ENCODE data around the gene JAML. TPM values are rescaled to one million over a fixed set of nuclear protein-coding genes. Genes with fewer than 3 reads are reported as not detected.

JAML gene
- total RNA-seq, 1 experiment from 2014 or later = not detected

GRCh38 chr11:118147502-118147901, 77.3 kb downstream of the JAML start:
- DNase-seq (ENCODE audit: low spot score) = no peak

GRCh38 chr11:118146554-118146953, 78.3 kb downstream of the JAML start:
- DNase-seq (ENCODE audit: low spot score) = no peak

DNA sequence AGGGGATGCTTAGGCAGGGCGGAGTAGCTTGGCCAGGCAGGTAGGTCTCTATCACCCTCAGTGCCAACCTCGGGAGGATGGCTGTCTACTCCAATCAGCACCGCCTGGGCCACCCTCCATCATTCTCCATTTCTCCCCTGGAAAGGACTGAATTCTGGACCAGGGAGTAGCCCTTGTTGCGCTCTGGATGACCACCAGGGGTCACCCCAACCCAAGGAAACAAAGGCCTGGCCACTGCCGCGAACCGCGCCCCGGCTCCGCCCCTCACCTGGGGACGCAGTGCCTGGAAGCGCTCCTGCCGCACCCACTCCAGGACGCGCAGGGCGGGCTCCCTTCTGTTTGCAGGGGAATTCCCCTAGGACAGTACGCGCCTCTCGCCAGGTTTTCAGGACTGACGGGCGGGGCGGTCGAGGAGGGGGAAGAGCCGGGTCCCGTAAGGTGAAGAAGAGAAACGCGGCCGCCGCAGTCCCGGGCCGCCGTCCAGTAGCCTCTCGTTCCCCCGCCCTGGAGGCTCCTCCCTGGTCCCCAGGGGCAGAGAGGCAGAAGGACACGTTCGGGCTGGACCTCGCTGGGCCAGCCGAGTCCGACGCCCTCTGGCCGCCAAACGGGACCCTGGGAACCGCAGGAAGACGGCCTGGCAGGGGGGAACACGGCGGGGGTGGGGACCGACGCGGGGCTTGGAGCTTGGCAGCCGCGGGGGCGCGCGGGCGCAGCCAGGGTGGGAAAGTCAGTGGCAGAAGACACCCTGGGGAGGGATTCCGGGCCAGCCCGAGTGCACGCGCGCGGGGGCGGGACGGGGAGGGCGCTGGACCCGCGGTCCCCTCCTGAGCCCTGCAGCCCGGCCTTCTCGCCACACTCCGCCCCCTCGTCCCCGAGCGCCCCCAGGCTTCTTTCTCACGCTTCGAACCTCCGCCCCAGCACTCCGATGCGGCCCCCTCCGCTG, 79.3 kb downstream of the JAML start:
- peak; percentile 57 for DNase-seq (ENCODE audit: low spot score)

GRCh38 chr11:118144301-118145268, 80.2 kb downstream of the JAML start:
- no peak for DNase-seq (ENCODE audit: low spot score)

Other genes with a start within 250 kb of the JAML start
- gene IL10RA, start 238.6 kb downstream of the JAML start, total RNA-seq (2014; rRNA removed; shearing (Covaris generic)) = 0.12 TPM in 1 of 2 replicates, not detected in the other
- gene TMPRSS4, start 147.9 kb downstream of the JAML start, total RNA-seq (2014; rRNA removed; shearing (Covaris generic)) = not detected in 2 replicates
- not detected in 2 replicates for gene SMIM35, start 138.0 kb downstream of the JAML start, total RNA-seq (2014; rRNA removed; shearing (Covaris generic))
- gene SCN4B, start 72.2 kb downstream of the JAML start, total RNA-seq (2014; rRNA removed; shearing (Covaris generic)) = 0.84 TPM in 1 of 2 replicates, not detected in the other
- gene SCN2B, start 48.4 kb downstream of the JAML start, total RNA-seq (2014; rRNA removed; shearing (Covaris generic)) = not detected in 2 replicates
- gene MPZL3, start 27.4 kb upstream of the JAML start, total RNA-seq (2014; rRNA removed; shearing (Covaris generic)) = 1.8 and 2.0 TPM in 2 replicates
- not detected in 2 replicates for gene MPZL2, start 39.3 kb upstream of the JAML start, total RNA-seq (2014; rRNA removed; shearing (Covaris generic))
- gene CD3E, start 79.7 kb upstream of the JAML start, total RNA-seq (2014; rRNA removed; shearing (Covaris generic)) = not detected in 2 replicates
- gene CD3D, start 117.7 kb upstream of the JAML start, total RNA-seq (2014; rRNA removed; shearing (Covaris generic)) = not detected in 2 replicates
- gene CD3G, start 119.3 kb upstream of the JAML start, total RNA-seq (2014; rRNA removed; shearing (Covaris generic)) = not detected in 2 replicates
- gene UBE4A, start 134.6 kb upstream of the JAML start, total RNA-seq (2014; rRNA removed; shearing (Covaris generic)) = 24.8 and 25.4 TPM in 2 replicates
- gene ATP5MG, start 176.6 kb upstream of the JAML start, total RNA-seq (2014; rRNA removed; shearing (Covaris generic)) = 49.2 and 49.7 TPM in 2 replicates
- gene KMT2A, start 211.5 kb upstream of the JAML start, total RNA-seq (2014; rRNA removed; shearing (Covaris generic)) = 15.2 and 19.1 TPM in 2 replicates